Common myeloid progenitor, CD34-positive (primary cell): ENCODE measurements around the gene CHRNG.

ENCODE experiments used
- CTCF ChIA-PET: fragments of 350-600 bp; sonication (Branson Sonifier 250); formaldehyde crosslinking; loops from one replicate; lab custom pipeline; 2021; ENCODE audit warnings: antibody characterized with exemption; lab: Charles Lee
- POLR2A ChIA-PET: fragments of 350-600 bp; sonication (Branson Sonifier 250); formaldehyde crosslinking; loops from one replicate; lab custom pipeline; 2021; ENCODE audit warnings: antibody characterized with exemption; lab: Charles Lee
- DNase-seq, 3 donors: peaks; one replicate each; pipeline versions ENCODE4 v3.0.0 to v3.0.0-alpha.2; 2013
- H3K27ac ChIP-seq, 2 experiments: 1 replicate in 1 of 2; 2 replicates in 1 of 2; pipeline ENCODE4 v1.7.0; 2013; ENCODE audit warnings: inconsistent platforms in 2 of 2, low read length in 2 of 2, mild to moderate bottlenecking in 2 of 2, low read depth in 1 of 2, moderate library complexity in 1 of 2; ENCODE audit not compliant: severe bottlenecking in 2 of 2, insufficient read depth in 1 of 2, poor library complexity in 1 of 2
- H3K27me3 ChIP-seq, 5 experiments: replicated peaks in 2 of 5; 1 replicate in 3 of 5; 2 replicates in 2 of 5; pipeline versions ENCODE4 v1.6.1 to v1.7.0; 2013; ENCODE audit warnings: low read length in 4 of 5, mild to moderate bottlenecking in 2 of 5, moderate library complexity in 2 of 5, inconsistent platforms in 1 of 5; ENCODE audit not compliant: insufficient read depth in 5 of 5, control insufficient read depth in 4 of 5
- H3K36me3 ChIP-seq, 4 experiments: 1 replicate in 2 of 4; 2 replicates in 2 of 4; pipeline versions ENCODE4 v1.6.1 to v1.7.0; 2013; ENCODE audit warnings: low read length in 3 of 4, control low read depth in 1 of 4, mild to moderate bottlenecking in 1 of 4; ENCODE audit not compliant: control insufficient read depth in 4 of 4, insufficient read depth in 4 of 4
- H3K4me1 ChIP-seq, 4 experiments: 1 replicate in 3 of 4; 2 replicates in 1 of 4; pipeline versions ENCODE4 v1.6.1 to v1.7.1; 2013; ENCODE audit warnings: low read length in 3 of 4, mild to moderate bottlenecking in 3 of 4, control low read depth in 1 of 4, inconsistent platforms in 1 of 4, moderate library complexity in 1 of 4; ENCODE audit not compliant: control insufficient read depth in 4 of 4, insufficient read depth in 4 of 4; ENCODE audit errors: control extremely low read depth in 1 of 4
- H3K4me3 ChIP-seq, 7 experiments: 1 replicate in 4 of 7; 2 replicates in 3 of 7; pipeline versions ENCODE4 v1.5.1 to v1.7.0; 2013; ENCODE audit warnings: mild to moderate bottlenecking in 7 of 7, low read length in 6 of 7, moderate library complexity in 6 of 7, inconsistent platforms in 2 of 7, low read depth in 2 of 7, control low read depth in 1 of 7; ENCODE audit not compliant: insufficient read depth in 4 of 7, control insufficient read depth in 1 of 7; ENCODE audit errors: extremely low read depth in 1 of 7
- H3K9me3 ChIP-seq, 5 experiments: 1 replicate in 4 of 5; 2 replicates in 1 of 5; pipeline versions ENCODE4 v1.6.1 to v1.7.1; 2013; ENCODE audit warnings: low read length in 4 of 5, mild to moderate bottlenecking in 2 of 5, inconsistent platforms in 1 of 5, low read depth in 1 of 5, moderate library complexity in 1 of 5; ENCODE audit not compliant: control insufficient read depth in 4 of 5, insufficient read depth in 2 of 5; ENCODE audit errors: control extremely low read depth in 1 of 5
- WGBS: methylation state at CpG from one replicate; pipeline ENCODE4 v1.1.5; 2013; ENCODE audit not compliant: insufficient coverage; 5-methylcytosine and 5-hydroxymethylcytosine counted together

The CHRNG gene

GRCh38 chr2:232501331-232501771, 38.1 kb upstream of the CHRNG start:
- no peak overlapping the region for H3K27ac ChIP-seq
- WGBS, result 97% methylated on average over 6 of the region's 9 CpGs
- peaks cover 0 to 15% (median 9%) of the 10 kb centered on the region in 4 experiments for H3K4me1 ChIP-seq
- H3K36me3 ChIP-seq, result no peaks in the 10 kb centered on the region
- CTCF ChIA-PET, result interaction anchor here (0.8 to 1.1 kb wide), 2 partner anchors 11 kb away, joined by 3 to 4 read pairs; no protein-coding TSS in a partner anchor
- POLR2A ChIA-PET, result no interaction called here
- H3K4me3 ChIP-seq, result no peak overlapping the region
- peaks cover 5 to 78% (median 22%) of the 10 kb centered on the region in 5 experiments for H3K27me3 ChIP-seq
- H3K9me3 ChIP-seq, result no peaks in the 10 kb centered on the region
- DNase-seq, result no peak

- H3K4me3 ChIP-seq, result no peak overlapping the region
- DNase-seq, result peak in 1 of 3 donors; percentile 14
- ChIA-PET CTCF (interaction anchor here (0.8 to 1.1 kb wide), 2 partner anchors 10 to 11 kb away, joined by 3 to 4 read pairs; no protein-coding TSS in a partner anchor), POLR2A (no interaction called here)
- no peak overlapping the region for H3K27ac ChIP-seq
- H3K9me3 ChIP-seq, result no peaks in the 10 kb centered on the region
- 74% methylated on average over 5 of the region's 10 CpGs for WGBS
- peaks cover 5 to 83% (median 24%) of the 10 kb centered on the region in 5 experiments for H3K27me3 ChIP-seq
- H3K36me3 ChIP-seq, result no peaks in the 10 kb centered on the region
- peaks cover 0 to 15% (median 9%) of the 10 kb centered on the region in 4 experiments for H3K4me1 ChIP-seq
Measured at GRCh38 chr2:232501794-232502390, 37.6 kb upstream of the CHRNG start.

GRCh38 chr2:232502511-232502910, 37.0 kb upstream of the CHRNG start:
- Histone ChIP-seq H3K27ac (no peak overlapping the region), H3K4me3 (peak overlapping the region in 2 of 7 experiments; percentile 28 to 34), H3K4me1 (peaks cover 0 to 15% (median 9%) of the 10 kb centered on the region in 4 experiments), H3K9me3 (no peaks in the 10 kb centered on the region), H3K27me3 (peaks cover 5 to 84% (median 24%) of the 10 kb centered on the region in 5 experiments), H3K36me3 (no peaks in the 10 kb centered on the region)
- ChIA-PET POLR2A (no interaction called here), CTCF (interaction anchor here (1.1 kb wide), 1 partner anchor 12 kb away, joined by 3 read pairs; no protein-coding TSS in a partner anchor)
- peak; percentile 45 to 70 (median 68) for DNase-seq
- 22% methylated on average over 11 of the region's 21 CpGs for WGBS

GRCh38 chr2:232502911-232503808, 36.3 kb upstream of the CHRNG start:
- POLR2A ChIA-PET, result no interaction called here
- Histone ChIP-seq H3K36me3 (no peaks in the 10 kb centered on the region), H3K4me3 (peak overlapping the region in 5 of 7 experiments; percentile 7 to 58 (median 49)), H3K4me1 (peaks cover 0 to 15% (median 9%) of the 10 kb centered on the region in 4 experiments), H3K9me3 (no peaks in the 10 kb centered on the region), H3K27me3 (peaks cover 5 to 78% (median 24%) of the 10 kb centered on the region in 5 experiments), H3K27ac (no peak overlapping the region)
- WGBS, result 2% methylated on average over 49 of the region's 75 CpGs
- CTCF ChIA-PET, result interaction anchor here (0.9 to 1.7 kb wide), 2 partner anchors 9 to 13 kb away, joined by 3 to 5 read pairs; no protein-coding TSS in a partner anchor
- peak; percentile 48 to 59 (median 57) for DNase-seq

GRCh38 chr2:232503809-232504323, 35.6 kb upstream of the CHRNG start:
- H3K9me3 ChIP-seq, result no peaks in the 10 kb centered on the region
- CTCF ChIA-PET, result interaction anchor here (0.9 to 1.7 kb wide), 3 partner anchors 9 to 13 kb away, joined by 3 to 5 read pairs (median 3); no protein-coding TSS in a partner anchor
- POLR2A ChIA-PET, result no interaction called here

GRCh38 chr2:232504438-232504837, 35.1 kb upstream of the CHRNG start:
- H3K27me3 ChIP-seq, result peaks cover 5 to 75% (median 24%) of the 10 kb centered on the region in 5 experiments
- H3K9me3 ChIP-seq, result no peaks in the 10 kb centered on the region
- WGBS, result no CpG with 5 or more reads among the region's 2 CpGs
- ChIA-PET CTCF (interaction anchor here (1.0 to 1.7 kb wide), 3 partner anchors 11 to 14 kb away, joined by 3 to 5 read pairs (median 3); no protein-coding TSS in a partner anchor), POLR2A (no interaction called here)
- H3K4me1 ChIP-seq, result peaks cover 0 to 15% (median 9%) of the 10 kb centered on the region in 4 experiments
- H3K4me3 ChIP-seq, result no peak overlapping the region
- no peaks in the 10 kb centered on the region for H3K36me3 ChIP-seq
- no peak overlapping the region for H3K27ac ChIP-seq
- DNase-seq, result peak in 1 of 3 donors; percentile 19

More at GRCh38 chr2:232503809-232504323, 35.6 kb upstream of the CHRNG start:
- DNase-seq, result peak in 1 of 3 donors; percentile 18
- 22% methylated on average over 9 of the region's 16 CpGs for WGBS
- Histone ChIP-seq H3K4me3 (peak overlapping the region in 3 of 7 experiments; percentile 49 to 58 (median 54)), H3K36me3 (no peaks in the 10 kb centered on the region), H3K27ac (no peak overlapping the region), H3K4me1 (peaks cover 0 to 15% (median 9%) of the 10 kb centered on the region in 4 experiments), H3K27me3 (peaks cover 5 to 75% (median 25%) of the 10 kb centered on the region in 5 experiments)
